GM12878 (cell line): ENCODE results near the gene PFKFB3. TPM values are rescaled to one million over a fixed set of nuclear protein-coding genes. Genes with fewer than 3 reads are reported as not detected.

Source experiments
- ATAC-seq: fragments of 200-7000 bp; cut with Tn5 transposase; 3 replicates; pipeline ENCODE4 v1.9.1; 2020; ENCODE audit warnings: mild to moderate bottlenecking, moderate library complexity
- BruUV-seq: library from RNA; stranded (reverse); fragments of 400-500 nt; replicated peaks from 2 replicates; lab custom pipeline; 2021; lab: Mats Ljungman, UMichigan
- CTCF ChIA-PET: fragments of 300-600 bp; sonication (Branson Sonifier 250); formaldehyde crosslinking; extraction: SDS; loops from one replicate; lab custom pipeline; 2021; ENCODE audit warnings: inconsistent platforms; lab: Yijun Ruan, JAX
- POLR2A ChIA-PET: fragments of 350-600 bp; formaldehyde crosslinking; extraction: SDS; loops from one replicate; lab custom pipeline; 2021; ENCODE audit warnings: inconsistent platforms; lab: Charles Lee
- RAD21 ChIA-PET: fragments of 300-600 bp; sonication (Branson Sonifier 250); formaldehyde crosslinking; loops from one replicate; lab custom pipeline; 2023; ENCODE audit warnings: antibody characterized with exemption; ENCODE audit not compliant: unreplicated experiment; lab: Charles Lee
- SMC1A ChIA-PET: fragments of 300-600 bp; sonication (Branson Sonifier 250); formaldehyde crosslinking; loops from one replicate; lab custom pipeline; 2023; ENCODE audit not compliant: unreplicated experiment, uncharacterized antibody; lab: Charles Lee
- DNase-seq: peaks from one replicate; pipeline ENCODE4 v3.0.0-alpha.2; 2011; ENCODE audit warnings: low read depth, low spot score
- FAIRE-seq: peaks from 3 replicates; lab custom pipeline; 2011; peaks lifted over from hg19 to GRCh38; lab: Jason Lieb, UNC
- H2AFZ ChIP-seq: 2 replicates; pipeline ENCODE4 v1.6.0; 2011; ENCODE audit warnings: low read depth, low read length, control low read depth; ENCODE audit not compliant: control insufficient read depth
- H3K27ac ChIP-seq: 2 replicates; pipeline ENCODE4 v1.5.1; 2011; ENCODE audit warnings: control low read depth; ENCODE audit not compliant: control insufficient read depth, insufficient read depth
- H3K27me3 ChIP-seq, 2 experiments: replicated peaks in 1 of 2; 2 replicates each; pipeline versions ENCODE4 v1.6.0 to v1.6.1; 2011; ENCODE audit warnings: low read length in 1 of 2; ENCODE audit not compliant: control insufficient read depth in 2 of 2, insufficient read depth in 2 of 2
- H3K36me3 ChIP-seq, 2 experiments: 2 replicates each; pipeline ENCODE4 v1.5.1; 2011; ENCODE audit warnings: low read length in 1 of 2; ENCODE audit not compliant: control insufficient read depth in 2 of 2, insufficient read depth in 2 of 2
- H3K4me1 ChIP-seq: 2 replicates; pipeline ENCODE4 v1.6.1; 2011; ENCODE audit warnings: mild to moderate bottlenecking, low read length, moderate library complexity, mixed read lengths; ENCODE audit not compliant: control insufficient read depth, insufficient read depth
- H3K4me2 ChIP-seq: 2 replicates; pipeline ENCODE4 v1.6.0; 2011; ENCODE audit warnings: control low read depth; ENCODE audit not compliant: control insufficient read depth, insufficient read depth
- H3K4me3 ChIP-seq: fragments of 200-600 bp; sonication (generic); 2 replicates; pipeline ENCODE4 v1.5.1; 2016
- H3K79me2 ChIP-seq: 2 replicates; pipeline ENCODE4 v1.6.0; 2011; ENCODE audit warnings: low read length; ENCODE audit not compliant: control insufficient read depth, insufficient read depth
- H3K9ac ChIP-seq: 2 replicates; pipeline ENCODE4 v1.8.0; 2011; ENCODE audit warnings: low read length, control low read depth, mixed read lengths; ENCODE audit not compliant: control insufficient read depth, insufficient read depth
- H3K9me3 ChIP-seq: replicated peaks from 3 replicates; pipeline ENCODE4 v1.5.1; 2011; ENCODE audit warnings: mild to moderate bottlenecking, low read length; ENCODE audit not compliant: control insufficient read depth, insufficient read depth
- H4K20me1 ChIP-seq: 2 replicates; pipeline ENCODE4 v1.6.0; 2011; ENCODE audit not compliant: control insufficient read depth, insufficient read depth
- BRCA1 ChIP-seq: IDR thresholded peaks from 2 replicates; pipeline ENCODE4 v1.6.1; 2011; ENCODE audit warnings: low read depth, low read length, improper control_type of control experiment
- CBFB ChIP-seq: IDR thresholded peaks from 2 replicates; pipeline ENCODE4 v1.6.1; 2016; ENCODE audit warnings: antibody characterized with exemption, low read depth
- CEBPB ChIP-seq, 2 experiments: fragments of 150-350 bp in 1 of 2; IDR thresholded peaks; 2 replicates each; pipeline ENCODE4 v1.6.1; 2012 to 2014; ENCODE audit warnings: low read depth in 2 of 2, low read length in 2 of 2, borderline replicate concordance in 1 of 2, inconsistent platforms in 1 of 2
- EED ChIP-seq: sonication (generic); IDR thresholded peaks from 2 replicates; pipeline ENCODE4 v1.6.1; 2016; ENCODE audit warnings: antibody characterized with exemption, low read depth
- ESRRA ChIP-seq: IDR thresholded peaks from 2 replicates; pipeline ENCODE4 v1.6.1; 2012; ENCODE audit warnings: mild to moderate bottlenecking, low read length, improper control_type of control experiment
- MYB ChIP-seq: fragments of 150-350 bp; IDR thresholded peaks from 2 replicates; pipeline ENCODE4 v1.6.1; 2014; ENCODE audit warnings: mild to moderate bottlenecking, low read depth, low read length, borderline replicate concordance
- POLR2AphosphoS2 ChIP-seq: IDR thresholded peaks from 2 replicates; pipeline ENCODE4 v1.6.1; 2011; ENCODE audit warnings: low read depth, mild to moderate bottlenecking, low read length, improper control_type of control experiment, moderate library complexity
- RCOR1 ChIP-seq: conservative IDR thresholded peaks from 2 replicates; pipeline ENCODE4 v1.6.1; 2012; ENCODE audit warnings: low read depth, low read length, improper control_type of control experiment
- REST ChIP-seq: IDR thresholded peaks from 2 replicates; pipeline ENCODE4 v1.6.1; 2012; ENCODE audit warnings: mild to moderate bottlenecking, low read depth, low read length
- TCF7 ChIP-seq: IDR thresholded peaks from 2 replicates; pipeline ENCODE4 v1.6.1; 2014; ENCODE audit warnings: antibody characterized with exemption, borderline replicate concordance
- YBX1 ChIP-seq: fragments of 450-650 bp; IDR thresholded peaks from 2 replicates; pipeline ENCODE4 v1.6.1; 2016; ENCODE audit warnings: antibody characterized with exemption
- ZSCAN29 ChIP-seq: fragments of 450-650 bp; IDR thresholded peaks from 2 replicates; pipeline ENCODE4 v1.6.1; 2017; ENCODE audit warnings: mild to moderate bottlenecking, moderate library complexity
- WGBS: methylation state at CpG from one replicate; pipeline ENCODE4 v1.1.6; 2016; ENCODE audit warnings: low lambda C conversion rate; ENCODE audit not compliant: insufficient replicate concordance, insufficient coverage; ENCODE audit errors: missing lambda C conversion rate; 5-methylcytosine and 5-hydroxymethylcytosine counted together
- in situ Hi-C: fragments of 300-500 bp; cut with MboI; formaldehyde crosslinking; loops from 9 replicates; pipeline ENCODE4 v1.14.3; 2018; ENCODE audit warnings: mixed read lengths
- intact Hi-C: fragments of 100-400 bp; cut with micrococcal nuclease; formaldehyde crosslinking; loops from one replicate; pipeline ENCODE4 v1.14.2; 2022; ENCODE audit not compliant: unreplicated experiment
- polyA plus RNA-seq, 11 experiments: library from polyadenylated mRNA; depleted of rRNA in 4 of 11; unstranded in 6 of 11; stranded (reverse) in 5 of 11; fragments of >200 nt; fragmentation: Nextera tagmentation in 4 of 11; fragmentation: Illumina TruSeq in 1 of 11; extraction: Ambion mirVana in 4 of 11; extraction: Trizol in 1 of 11; gene quantifications; 1 replicate in 1 of 11; 2 replicates in 10 of 11; pipeline versions ENCODE4 v1.2.1 to v1.2.3, GENCODE V29; 2011 to 2016; ENCODE audit warnings: inconsistent platforms in 2 of 11, missing spikeins in 2 of 11, low read depth in 1 of 11
- total RNA-seq, 4 experiments: library from RNA; depleted of rRNA in 3 of 4; stranded (reverse); fragments of >200 nt in 3 of 4; fragmentation: Illumina TruSeq in 1 of 4; extraction: Trizol in 1 of 4; gene quantifications; 2 replicates each; pipeline versions ENCODE4 v1.2.1 to v1.2.3, GENCODE V29; 2013 to 2021
- TF ChIP-seq, protein P1 (sequence below): fragments of 450-650 bp; conservative IDR thresholded peaks from 2 replicates; pipeline ENCODE4 v1.6.1; 2017; ENCODE audit warnings: mild to moderate bottlenecking, moderate library complexity

PFKFB3 gene
- total and polyA plus RNA-seq, 10 of the 15 experiments (the other 5 are each of a cell fraction or from before 2014, with no cell fraction given): 1.6 to 46.7 (median 13.7) TPM

DNA sequence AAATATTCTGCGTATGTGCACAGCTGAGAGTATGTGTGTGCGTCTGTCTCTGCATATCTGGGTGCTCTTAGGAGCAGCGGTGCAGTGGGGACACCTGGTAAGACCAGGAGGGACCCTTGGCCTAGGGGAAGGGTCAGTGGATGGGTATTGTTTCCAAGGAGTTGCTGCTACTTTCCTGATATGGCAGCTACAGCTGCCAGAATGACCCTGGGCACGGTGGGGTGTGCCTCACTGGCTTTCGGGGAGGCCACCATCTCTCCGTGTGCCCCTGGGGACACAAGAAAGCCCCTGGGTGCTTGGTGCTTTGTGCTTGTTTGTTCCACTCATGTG is 8.6 kb downstream of the PFKFB3 start (continued):
- TF ChIP-seq REST (no peak), CBFB (no peak), TCF7 (no peak)

DNA sequence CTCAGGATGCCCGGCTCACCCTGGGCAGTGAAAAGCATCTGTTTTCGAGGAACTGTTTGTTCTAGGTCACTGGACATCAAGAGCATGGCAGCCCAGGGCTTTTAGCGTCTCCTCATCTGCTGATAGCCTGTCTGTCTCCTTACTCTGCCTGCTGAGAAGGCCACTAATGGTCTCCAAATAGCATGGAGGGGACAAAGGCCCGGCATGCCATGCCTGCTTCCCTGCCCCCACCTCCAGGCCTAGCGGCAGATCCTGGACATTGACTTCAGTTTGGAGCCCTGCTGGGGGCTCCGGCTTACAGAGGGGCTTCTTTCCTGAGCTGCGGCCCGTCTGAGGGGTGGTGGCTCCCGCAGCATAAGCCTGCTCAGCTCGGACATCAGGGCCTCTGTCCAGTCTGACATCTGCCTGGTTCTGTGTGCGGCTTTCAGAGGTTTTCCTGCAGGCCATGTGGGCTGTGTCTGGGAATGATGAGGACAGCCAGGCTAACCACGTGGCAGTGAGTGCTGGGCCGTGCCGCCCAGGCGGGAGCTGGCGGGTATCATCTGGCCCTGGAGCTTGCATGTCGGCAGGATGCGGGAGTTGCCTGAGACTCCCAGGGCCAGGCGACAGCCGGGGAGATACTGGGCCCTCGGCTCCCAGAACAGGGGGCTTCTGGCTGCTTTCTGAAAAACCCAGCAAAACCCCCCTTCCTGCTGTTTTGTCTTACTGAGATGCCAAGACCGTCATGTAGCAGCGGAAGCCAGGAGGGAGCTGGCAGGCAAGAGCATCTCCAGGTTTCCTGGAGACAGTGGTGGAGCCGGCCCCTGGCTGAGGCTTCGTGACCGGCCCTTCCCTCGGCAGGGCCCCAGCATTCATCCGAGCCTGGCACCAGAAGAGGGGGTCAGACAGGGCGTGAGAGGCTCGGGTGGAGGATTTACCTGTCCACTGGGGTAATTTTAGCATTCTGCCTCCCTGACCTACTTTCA is 9.2 kb downstream of the PFKFB3 start:
- H4K20me1 ChIP-seq: peaks cover 5% of the 10 kb centered on the region; the same call in 1 of the 2 replicates
- in situ Hi-C loops: no loop called here
- H2AFZ ChIP-seq: no peak overlapping the region
- no TSS peak for BruUV-seq
- H3K9ac ChIP-seq: no peak overlapping the region
- ChIA-PET POLR2A (no interaction called here), RAD21 (no interaction called here), SMC1A (no interaction called here), CTCF (interaction anchor here (1.2 to 3.0 kb wide), 3 partner anchors 9 to 190 kb away, joined by 3 to 10 read pairs (median 4); partner anchors contain the start of gene PFKFB3)
- ATAC-seq (no peak), DNase-seq (no peak), FAIRE-seq (no peak)
- WGBS: 64% methylated on average over 28 of the region's 30 CpGs
- no peak overlapping the region for H3K27ac ChIP-seq
- peaks cover 6% of the 10 kb centered on the region for H3K79me2 ChIP-seq
- no peaks in the 10 kb centered on the region for H3K4me1 ChIP-seq
- intact Hi-C loops: no loop called here
- no peaks in the 10 kb centered on the region for H3K27me3 ChIP-seq
- no peak overlapping the region for H3K4me3 ChIP-seq
- H3K9me3 ChIP-seq: no peaks in the 10 kb centered on the region
- no peak overlapping the region for H3K4me2 ChIP-seq
- H3K36me3 ChIP-seq: peaks cover 12 to 19% of the 10 kb centered on the region in 2 experiments; a peak in 3 of 4 replicates
- TF ChIP-seq, protein P1, sequence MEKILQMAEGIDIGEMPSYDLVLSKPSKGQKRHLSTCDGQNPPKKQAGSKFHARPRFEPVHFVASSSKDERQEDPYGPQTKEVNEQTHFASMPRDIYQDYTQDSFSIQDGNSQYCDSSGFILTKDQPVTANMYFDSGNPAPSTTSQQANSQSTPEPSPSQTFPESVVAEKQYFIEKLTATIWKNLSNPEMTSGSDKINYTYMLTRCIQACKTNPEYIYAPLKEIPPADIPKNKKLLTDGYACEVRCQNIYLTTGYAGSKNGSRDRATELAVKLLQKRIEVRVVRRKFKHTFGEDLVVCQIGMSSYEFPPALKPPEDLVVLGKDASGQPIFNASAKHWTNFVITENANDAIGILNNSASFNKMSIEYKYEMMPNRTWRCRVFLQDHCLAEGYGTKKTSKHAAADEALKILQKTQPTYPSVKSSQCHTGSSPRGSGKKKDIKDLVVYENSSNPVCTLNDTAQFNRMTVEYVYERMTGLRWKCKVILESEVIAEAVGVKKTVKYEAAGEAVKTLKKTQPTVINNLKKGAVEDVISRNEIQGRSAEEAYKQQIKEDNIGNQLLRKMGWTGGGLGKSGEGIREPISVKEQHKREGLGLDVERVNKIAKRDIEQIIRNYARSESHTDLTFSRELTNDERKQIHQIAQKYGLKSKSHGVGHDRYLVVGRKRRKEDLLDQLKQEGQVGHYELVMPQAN: no peak
- TF ChIP-seq CEBPB (IDR thresholded peaks at IDR 0.05; ENCODE audit: borderline replicate concordance in 1 of 2, low read depth in 2 of 2, low read length in 2 of 2) (no peak), MYB (no peak), POLR2AphosphoS2 (no peak), YBX1 (no peak), BRCA1 (no peak), EED (no peak), ESRRA (no peak), RCOR1 (no peak), ZSCAN29 (no peak)
